GM18519 (cell line): ENCODE data around the gene PIP4K2A.

Source experiments
- ATAC-seq: cut with Tn5 transposase; IDR thresholded peaks from one replicate; pipeline ENCODE4 v1.9.1; 2021; ENCODE audit warnings: mild to moderate bottlenecking, moderate library complexity; ENCODE audit not compliant: unreplicated experiment, low FRiP score

Gene PIP4K2A

GRCh38 chr10:22672319-22673090, 41.9 kb downstream of the PIP4K2A start:
- no peak for ATAC-seq

GRCh38 chr10:22670788-22671187, 43.6 kb downstream of the PIP4K2A start:
- ATAC-seq, result no peak

DNA sequence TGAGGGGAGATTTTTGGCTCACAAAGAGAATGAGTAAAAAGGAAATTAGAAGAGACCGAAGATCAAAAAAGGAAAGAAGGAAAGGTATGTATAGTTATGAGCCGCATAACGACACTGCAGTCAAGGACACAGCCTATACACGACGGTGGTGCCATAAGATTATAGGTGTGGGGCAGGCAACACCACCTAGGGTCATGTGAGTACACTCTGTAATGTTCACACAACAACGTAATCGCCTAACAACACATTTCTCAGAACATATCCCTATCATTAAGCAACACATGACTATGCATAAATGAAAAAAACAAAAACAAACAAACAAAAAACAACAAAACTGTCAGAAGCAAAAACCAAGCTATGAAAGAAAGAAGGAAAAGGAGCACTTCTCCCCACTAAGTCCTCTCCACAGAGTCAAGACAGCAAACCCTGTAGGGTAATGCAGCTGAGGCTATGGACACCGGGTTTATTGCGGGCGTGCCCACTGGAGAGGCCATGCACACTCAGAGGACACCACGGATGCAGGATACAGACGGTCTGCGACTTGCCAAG, 45.1 kb downstream of the PIP4K2A start:
- ATAC-seq, result no peak

DNA sequence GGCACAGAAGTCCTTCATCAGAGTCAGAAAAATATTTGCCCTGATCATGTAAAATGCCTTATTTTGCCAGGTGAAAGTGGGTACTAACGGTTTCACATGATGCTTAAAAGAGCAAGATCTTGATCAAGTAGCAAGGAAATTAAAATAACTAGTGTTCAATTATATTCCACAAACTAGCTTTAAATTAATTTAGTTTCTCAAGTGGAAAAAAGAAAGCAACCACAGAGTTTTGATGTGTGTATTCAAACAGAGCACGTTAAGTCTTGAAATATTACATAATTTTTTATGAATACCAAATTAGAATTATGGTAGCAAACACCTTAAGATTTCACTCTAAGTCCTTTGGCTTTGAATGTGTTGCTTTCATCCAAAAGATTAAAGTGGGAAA, 47.3 kb downstream of the PIP4K2A start:
- ATAC-seq, result no peak

DNA sequence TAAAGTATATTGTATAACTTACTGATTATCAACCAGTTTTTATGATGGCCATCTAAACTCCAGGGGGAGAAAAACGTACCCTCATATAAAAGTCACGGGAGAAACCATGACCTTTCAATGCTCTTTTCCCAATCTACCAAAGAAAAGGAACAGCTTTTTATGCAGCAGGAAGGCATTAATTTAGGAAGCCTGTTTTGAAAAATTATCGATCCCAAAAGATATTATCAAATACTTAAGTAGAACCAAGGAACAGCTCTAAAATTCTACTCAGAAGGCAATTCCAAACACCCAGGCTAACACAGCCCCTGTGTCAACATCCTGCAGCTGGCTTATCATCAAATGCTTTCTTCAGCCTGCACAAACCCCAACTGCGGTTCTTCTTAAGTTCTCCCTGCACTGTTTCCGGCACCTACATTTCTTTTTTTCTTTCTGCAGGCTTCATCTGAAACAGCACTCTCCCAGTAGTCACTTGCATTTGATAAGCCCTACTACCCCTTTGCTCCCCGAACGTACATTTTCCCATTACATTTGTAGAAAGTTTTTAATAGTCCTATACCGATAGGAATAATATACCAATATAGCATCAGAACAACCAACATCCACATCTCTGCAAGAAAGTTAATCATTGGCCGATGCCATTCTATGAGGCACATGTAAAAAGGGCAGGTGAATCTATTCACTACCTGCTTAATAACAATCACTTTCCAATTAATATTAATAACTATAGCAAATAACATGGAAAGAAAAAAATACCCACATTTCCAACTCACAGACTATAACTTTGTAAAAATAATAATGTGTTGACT, 47.9 kb downstream of the PIP4K2A start:
- ATAC-seq, result peak; percentile 52

DNA sequence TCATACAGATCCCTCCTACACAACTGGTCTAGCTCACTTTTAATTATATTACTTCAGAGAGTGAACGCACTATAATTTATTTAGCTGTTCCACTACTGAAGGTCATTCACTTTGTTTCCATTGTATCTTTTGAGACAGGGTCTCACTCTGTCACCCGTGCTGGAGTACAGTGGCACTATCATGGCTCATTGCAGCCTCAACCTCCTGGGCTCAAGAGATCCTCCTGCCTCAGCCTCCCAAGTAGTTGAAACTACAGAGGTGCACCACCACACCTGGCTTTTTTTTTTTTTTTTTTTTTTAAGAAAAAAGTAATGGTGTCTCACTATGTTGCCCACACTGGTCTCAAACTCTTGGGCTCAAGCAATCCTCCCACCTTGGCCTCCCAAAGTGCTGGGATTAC, 49.0 kb downstream of the PIP4K2A start:
- no peak for ATAC-seq

- ATAC-seq, result no peak
Observed at GRCh38 chr10:22662733-22663330, 51.5 kb downstream of the PIP4K2A start.

GRCh38 chr10:22659866-22660265, 54.5 kb downstream of the PIP4K2A start:
- no peak for ATAC-seq

- no peak for ATAC-seq
Observed at GRCh38 chr10:22658745-22659410, 55.5 kb downstream of the PIP4K2A start.

DNA sequence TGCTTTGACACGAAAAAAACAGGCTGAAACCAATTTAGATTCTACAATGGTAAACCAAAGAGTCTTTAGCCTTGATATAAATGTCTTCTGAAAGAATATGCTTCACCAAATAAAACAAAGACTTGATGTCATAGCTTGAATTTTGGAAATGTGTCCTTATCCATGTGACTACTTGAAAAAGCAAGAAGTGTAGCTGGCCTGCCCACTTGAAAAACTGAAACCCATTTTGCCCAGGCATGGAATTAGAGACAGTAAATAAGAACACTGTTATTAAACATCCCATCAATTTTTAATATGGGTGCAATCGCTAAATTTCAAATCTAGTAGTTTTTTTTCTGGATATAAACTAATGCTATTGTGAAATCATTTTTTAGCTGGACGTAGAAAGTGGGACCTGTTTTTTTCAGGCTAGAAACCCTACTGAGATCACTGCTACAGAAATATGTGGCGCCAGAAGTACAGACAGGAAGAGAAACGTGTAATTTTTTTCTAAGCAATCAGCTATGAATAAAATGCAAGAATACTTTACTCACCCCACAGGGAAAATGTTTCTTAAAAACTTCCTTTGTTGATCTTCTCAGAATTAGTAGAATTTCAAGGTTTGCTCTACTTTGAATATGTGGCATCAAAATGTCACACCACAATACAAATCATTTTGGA, 56.7 kb downstream of the PIP4K2A start:
- ATAC-seq, result no peak

GRCh38 chr10:22657024-22657423, 57.4 kb downstream of the PIP4K2A start:
- no peak for ATAC-seq

GRCh38 chr10:22656036-22656435, 58.3 kb downstream of the PIP4K2A start:
- ATAC-seq, result no peak

DNA sequence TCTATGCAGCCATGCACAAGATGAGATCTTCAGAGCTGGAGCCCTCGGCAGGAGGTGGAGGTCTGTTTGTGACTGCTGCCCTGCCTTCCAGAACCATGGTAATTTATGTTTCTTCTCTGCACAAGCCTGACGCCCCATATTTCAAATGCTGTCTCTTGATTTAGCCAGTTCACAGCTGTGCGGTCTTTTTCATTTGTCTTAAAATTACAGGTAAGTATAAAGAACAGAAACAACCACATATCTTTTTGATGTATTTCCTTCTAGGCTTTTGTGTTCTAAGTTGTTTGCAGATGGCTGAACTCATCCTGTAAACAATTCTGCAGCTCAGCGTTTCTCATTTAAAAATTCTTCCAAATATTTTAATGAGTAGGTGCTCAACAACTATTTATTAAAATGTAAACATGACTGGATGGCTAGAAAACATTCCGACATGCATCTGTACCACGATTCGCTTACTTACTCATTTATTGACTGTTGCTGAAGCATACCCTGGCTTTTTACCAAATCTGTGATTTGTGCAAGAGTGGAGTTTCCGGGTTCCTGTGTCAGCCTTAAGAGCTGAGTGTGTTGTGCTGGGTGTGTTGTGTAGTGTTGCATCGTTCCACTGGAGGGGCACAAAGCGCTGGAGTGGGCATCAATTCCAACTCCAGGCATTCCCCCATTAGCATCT, 58.9 kb downstream of the PIP4K2A start:
- peak; percentile 42 for ATAC-seq

DNA sequence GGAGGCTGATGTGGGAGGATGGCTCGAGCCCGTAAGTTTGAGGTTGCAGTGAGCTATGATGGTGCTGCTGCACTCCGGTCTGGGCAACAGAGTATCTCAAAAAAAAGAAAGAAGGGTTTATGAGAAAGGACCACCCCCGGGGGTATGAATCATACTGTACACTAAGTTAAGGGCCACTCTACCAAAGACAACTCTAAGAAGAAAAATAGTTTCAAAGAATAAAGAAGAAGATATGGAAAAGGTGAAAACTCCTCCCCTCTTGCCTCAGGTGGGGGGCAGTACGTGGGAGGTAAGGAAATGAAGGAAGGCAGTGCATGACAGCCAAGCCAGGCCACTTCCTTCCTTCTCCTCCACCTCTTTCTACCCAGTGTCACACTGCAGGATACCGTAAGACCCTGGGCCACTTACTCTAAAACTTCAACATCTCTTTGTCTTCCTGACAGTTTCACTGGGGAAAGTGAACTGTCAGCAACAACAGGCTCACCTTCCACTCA, 61.3 kb downstream of the PIP4K2A start:
- no peak for ATAC-seq

- ATAC-seq, result no peak
Observed at GRCh38 chr10:22651276-22651980, 63.0 kb downstream of the PIP4K2A start.

GRCh38 chr10:22649994-22650393, 64.4 kb downstream of the PIP4K2A start:
- no peak for ATAC-seq

- ATAC-seq, result no peak
Observed at GRCh38 chr10:22649390-22649841, 65.0 kb downstream of the PIP4K2A start.

DNA sequence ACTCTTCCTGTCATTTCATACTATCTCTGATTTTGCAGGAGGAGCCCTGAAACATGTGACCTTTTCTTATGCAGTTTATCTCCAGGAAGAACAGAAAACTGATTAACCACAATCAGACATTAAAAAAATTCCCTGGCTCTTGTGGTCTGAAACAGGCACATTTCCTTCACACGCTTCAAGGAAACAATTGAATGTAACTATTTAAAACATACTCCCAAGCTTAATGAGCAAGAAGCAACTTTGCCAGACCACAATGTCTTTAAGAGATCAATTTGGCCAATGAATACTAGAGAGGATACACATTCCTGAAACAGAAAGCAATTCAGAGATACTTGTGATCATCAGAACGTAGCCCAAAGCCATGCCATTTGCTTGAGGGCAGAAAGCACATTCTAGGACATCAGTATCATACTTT, 65.8 kb downstream of the PIP4K2A start:
- no peak for ATAC-seq

GRCh38 chr10:22647244-22647643, 67.1 kb downstream of the PIP4K2A start:
- no peak for ATAC-seq
